ENCODE data around the gene PLXNA1.

PLXNA1 gene

DNA sequence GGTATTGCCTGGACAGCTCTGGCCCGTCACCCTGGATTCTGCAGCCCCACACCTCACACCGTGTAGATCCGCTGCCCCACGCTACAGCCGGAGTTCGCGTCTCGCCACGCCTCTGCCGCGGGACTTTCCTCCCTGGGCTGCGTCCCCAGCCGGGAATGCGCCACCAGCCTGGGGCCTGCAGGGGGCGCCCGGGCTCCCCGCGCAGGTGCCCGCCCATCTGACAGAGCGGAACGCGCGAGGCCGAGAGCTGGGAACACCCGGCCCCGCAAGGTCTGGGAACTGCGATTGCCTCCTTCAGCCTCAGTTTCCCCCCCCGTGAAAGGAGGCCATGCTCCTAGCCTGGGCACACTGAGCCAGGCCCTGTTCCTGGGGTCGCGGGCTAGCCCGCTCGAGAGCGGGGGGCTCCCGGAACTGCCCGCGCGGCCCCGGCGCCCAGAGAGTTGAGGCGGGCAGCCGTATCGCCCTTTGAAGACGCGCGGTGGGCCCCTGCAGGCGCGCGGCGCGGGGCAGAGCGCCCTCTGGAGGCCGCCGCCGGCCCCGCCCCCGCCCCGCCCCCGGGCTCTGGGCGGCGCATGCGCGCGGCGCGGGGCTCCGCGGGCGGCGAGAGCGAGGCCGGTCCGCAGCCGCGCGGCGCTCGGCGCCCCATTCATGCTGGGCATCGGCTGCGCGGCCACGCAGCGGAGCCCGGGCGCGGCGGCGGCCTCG lies at the start of gene PLXNA1 (continued):
- no peak for TF ChIP-seq ZNF302 (tag by site-specific recombination; IDR thresholded peaks at IDR 0.05; ENCODE audit: low read depth)
- TF ChIP-seq, protein P1, sequence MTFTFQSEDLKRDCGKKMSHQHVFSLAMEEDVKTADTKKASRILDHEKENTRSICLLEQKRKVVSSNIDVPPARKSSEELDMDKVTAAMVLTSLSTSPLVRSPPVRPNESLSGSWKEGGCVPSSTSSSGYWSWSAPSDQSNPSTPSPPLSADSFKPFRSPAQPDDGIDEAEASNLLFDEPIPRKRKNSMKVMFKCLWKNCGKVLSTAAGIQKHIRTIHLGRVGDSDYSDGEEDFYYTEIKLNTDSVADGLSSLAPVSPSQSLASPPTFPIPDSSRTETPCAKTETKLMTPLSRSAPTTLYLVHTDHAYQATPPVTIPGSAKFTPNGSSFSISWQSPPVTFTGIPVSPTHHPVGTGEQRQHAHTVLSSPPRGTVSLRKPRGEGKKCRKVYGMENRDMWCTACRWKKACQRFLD (tag by site-specific recombination; IDR thresholded peaks at IDR 0.05) = no peak
- TF ChIP-seq, protein P2, sequence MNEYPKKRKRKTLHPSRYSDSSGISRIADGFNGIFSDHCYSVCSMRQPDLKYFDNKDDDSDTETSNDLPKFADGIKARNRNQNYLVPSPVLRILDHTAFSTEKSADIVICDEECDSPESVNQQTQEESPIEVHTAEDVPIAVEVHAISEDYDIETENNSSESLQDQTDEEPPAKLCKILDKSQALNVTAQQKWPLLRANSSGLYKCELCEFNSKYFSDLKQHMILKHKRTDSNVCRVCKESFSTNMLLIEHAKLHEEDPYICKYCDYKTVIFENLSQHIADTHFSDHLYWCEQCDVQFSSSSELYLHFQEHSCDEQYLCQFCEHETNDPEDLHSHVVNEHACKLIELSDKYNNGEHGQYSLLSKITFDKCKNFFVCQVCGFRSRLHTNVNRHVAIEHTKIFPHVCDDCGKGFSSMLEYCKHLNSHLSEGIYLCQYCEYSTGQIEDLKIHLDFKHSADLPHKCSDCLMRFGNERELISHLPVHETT (tag by site-specific recombination; IDR thresholded peaks at IDR 0.05) = peak; percentile 44; the same call in 1 of the 2 replicates
- TF ChIP-seq, protein P3, sequence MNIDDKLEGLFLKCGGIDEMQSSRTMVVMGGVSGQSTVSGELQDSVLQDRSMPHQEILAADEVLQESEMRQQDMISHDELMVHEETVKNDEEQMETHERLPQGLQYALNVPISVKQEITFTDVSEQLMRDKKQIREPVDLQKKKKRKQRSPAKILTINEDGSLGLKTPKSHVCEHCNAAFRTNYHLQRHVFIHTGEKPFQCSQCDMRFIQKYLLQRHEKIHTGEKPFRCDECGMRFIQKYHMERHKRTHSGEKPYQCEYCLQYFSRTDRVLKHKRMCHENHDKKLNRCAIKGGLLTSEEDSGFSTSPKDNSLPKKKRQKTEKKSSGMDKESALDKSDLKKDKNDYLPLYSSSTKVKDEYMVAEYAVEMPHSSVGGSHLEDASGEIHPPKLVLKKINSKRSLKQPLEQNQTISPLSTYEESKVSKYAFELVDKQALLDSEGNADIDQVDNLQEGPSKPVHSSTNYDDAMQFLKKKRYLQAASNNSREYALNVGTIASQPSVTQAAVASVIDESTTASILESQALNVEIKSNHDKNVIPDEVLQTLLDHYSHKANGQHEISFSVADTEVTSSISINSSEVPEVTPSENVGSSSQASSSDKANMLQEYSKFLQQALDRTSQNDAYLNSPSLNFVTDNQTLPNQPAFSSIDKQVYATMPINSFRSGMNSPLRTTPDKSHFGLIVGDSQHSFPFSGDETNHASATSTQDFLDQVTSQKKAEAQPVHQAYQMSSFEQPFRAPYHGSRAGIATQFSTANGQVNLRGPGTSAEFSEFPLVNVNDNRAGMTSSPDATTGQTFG (tag by site-specific recombination; IDR thresholded peaks at IDR 0.05; ENCODE audit: borderline replicate concordance) = no peak
- no peak for TF ChIP-seq ZNF548 (tag by site-specific recombination; IDR thresholded peaks at IDR 0.05)
- TF ChIP-seq YY1 (tag by site-specific recombination; IDR thresholded peaks at IDR 0.05) = peak; percentile 54; the same call in 1 of the 2 replicates
- TF ChIP-seq, protein P4, sequence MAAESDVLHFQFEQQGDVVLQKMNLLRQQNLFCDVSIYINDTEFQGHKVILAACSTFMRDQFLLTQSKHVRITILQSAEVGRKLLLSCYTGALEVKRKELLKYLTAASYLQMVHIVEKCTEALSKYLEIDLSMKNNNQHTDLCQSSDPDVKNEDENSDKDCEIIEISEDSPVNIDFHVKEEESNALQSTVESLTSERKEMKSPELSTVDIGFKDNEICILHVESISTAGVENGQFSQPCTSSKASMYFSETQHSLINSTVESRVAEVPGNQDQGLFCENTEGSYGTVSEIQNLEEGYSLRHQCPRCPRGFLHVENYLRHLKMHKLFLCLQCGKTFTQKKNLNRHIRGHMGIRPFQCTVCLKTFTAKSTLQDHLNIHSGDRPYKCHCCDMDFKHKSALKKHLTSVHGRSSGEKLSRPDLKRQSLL (tag by site-specific recombination; IDR thresholded peaks at IDR 0.05) = 0 out of 2 replicates have a peak, but pooled peaks have one; percentile 40
- TF ChIP-seq ZNF560 (tag by site-specific recombination; IDR thresholded peaks at IDR 0.05; ENCODE audit: borderline replicate concordance) = no peak
- no peak for TF ChIP-seq ZNF350 (tag by site-specific recombination; IDR thresholded peaks at IDR 0.05)
- TF ChIP-seq ZNF555 (tag by site-specific recombination; conservative IDR thresholded peaks at IDR 0.05) = no peak
- peak; percentile 62; the same call in 1 of the 2 replicates for TF ChIP-seq TCF7L2 (IDR thresholded peaks at IDR 0.05; ENCODE audit: borderline replicate concordance, low read depth, low read length)
- TF ChIP-seq, protein P5, sequence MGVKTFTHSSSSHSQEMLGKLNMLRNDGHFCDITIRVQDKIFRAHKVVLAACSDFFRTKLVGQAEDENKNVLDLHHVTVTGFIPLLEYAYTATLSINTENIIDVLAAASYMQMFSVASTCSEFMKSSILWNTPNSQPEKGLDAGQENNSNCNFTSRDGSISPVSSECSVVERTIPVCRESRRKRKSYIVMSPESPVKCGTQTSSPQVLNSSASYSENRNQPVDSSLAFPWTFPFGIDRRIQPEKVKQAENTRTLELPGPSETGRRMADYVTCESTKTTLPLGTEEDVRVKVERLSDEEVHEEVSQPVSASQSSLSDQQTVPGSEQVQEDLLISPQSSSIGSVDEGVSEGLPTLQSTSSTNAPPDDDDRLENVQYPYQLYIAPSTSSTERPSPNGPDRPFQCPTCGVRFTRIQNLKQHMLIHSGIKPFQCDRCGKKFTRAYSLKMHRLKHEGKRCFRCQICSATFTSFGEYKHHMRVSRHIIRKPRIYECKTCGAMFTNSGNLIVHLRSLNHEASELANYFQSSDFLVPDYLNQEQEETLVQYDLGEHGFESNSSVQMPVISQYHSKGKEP (tag by site-specific recombination; IDR thresholded peaks at IDR 0.05) = no peak
- TF ChIP-seq, protein P6, sequence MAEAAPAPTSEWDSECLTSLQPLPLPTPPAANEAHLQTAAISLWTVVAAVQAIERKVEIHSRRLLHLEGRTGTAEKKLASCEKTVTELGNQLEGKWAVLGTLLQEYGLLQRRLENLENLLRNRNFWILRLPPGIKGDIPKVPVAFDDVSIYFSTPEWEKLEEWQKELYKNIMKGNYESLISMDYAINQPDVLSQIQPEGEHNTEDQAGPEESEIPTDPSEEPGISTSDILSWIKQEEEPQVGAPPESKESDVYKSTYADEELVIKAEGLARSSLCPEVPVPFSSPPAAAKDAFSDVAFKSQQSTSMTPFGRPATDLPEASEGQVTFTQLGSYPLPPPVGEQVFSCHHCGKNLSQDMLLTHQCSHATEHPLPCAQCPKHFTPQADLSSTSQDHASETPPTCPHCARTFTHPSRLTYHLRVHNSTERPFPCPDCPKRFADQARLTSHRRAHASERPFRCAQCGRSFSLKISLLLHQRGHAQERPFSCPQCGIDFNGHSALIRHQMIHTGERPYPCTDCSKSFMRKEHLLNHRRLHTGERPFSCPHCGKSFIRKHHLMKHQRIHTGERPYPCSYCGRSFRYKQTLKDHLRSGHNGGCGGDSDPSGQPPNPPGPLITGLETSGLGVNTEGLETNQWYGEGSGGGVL (tag by site-specific recombination; IDR thresholded peaks at IDR 0.05) = no peak
- no peak for TF ChIP-seq ZNF571 (tag by site-specific recombination; IDR thresholded peaks at IDR 0.05)
- peak; percentile 22; the same call in 1 of the 2 replicates for TF ChIP-seq SCRT2 (tag by site-specific recombination; IDR thresholded peaks at IDR 0.05)
- TF ChIP-seq, protein P7, sequence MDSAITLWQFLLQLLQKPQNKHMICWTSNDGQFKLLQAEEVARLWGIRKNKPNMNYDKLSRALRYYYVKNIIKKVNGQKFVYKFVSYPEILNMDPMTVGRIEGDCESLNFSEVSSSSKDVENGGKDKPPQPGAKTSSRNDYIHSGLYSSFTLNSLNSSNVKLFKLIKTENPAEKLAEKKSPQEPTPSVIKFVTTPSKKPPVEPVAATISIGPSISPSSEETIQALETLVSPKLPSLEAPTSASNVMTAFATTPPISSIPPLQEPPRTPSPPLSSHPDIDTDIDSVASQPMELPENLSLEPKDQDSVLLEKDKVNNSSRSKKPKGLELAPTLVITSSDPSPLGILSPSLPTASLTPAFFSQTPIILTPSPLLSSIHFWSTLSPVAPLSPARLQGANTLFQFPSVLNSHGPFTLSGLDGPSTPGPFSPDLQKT (IDR thresholded peaks at IDR 0.05; ENCODE audit: borderline replicate concordance, low read depth, low read length) = no peak
- TF ChIP-seq, protein P8, sequence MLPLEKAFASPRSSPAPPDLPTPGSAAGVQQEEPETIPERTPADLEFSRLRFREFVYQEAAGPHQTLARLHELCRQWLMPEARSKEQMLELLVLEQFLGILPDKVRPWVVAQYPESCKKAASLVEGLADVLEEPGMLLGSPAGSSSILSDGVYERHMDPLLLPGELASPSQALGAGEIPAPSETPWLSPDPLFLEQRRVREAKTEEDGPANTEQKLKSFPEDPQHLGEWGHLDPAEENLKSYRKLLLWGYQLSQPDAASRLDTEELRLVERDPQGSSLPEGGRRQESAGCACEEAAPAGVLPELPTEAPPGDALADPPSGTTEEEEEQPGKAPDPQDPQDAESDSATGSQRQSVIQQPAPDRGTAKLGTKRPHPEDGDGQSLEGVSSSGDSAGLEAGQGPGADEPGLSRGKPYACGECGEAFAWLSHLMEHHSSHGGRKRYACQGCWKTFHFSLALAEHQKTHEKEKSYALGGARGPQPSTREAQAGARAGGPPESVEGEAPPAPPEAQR (tag by site-specific recombination; IDR thresholded peaks at IDR 0.05) = no peak
- peak; percentile 93 for TF ChIP-seq GLIS2 (tag by site-specific recombination; IDR thresholded peaks at IDR 0.05)
- TF ChIP-seq ZNF530 (tag by site-specific recombination; IDR thresholded peaks at IDR 0.05; ENCODE audit: low read depth) = no peak
- TF ChIP-seq, protein P9, sequence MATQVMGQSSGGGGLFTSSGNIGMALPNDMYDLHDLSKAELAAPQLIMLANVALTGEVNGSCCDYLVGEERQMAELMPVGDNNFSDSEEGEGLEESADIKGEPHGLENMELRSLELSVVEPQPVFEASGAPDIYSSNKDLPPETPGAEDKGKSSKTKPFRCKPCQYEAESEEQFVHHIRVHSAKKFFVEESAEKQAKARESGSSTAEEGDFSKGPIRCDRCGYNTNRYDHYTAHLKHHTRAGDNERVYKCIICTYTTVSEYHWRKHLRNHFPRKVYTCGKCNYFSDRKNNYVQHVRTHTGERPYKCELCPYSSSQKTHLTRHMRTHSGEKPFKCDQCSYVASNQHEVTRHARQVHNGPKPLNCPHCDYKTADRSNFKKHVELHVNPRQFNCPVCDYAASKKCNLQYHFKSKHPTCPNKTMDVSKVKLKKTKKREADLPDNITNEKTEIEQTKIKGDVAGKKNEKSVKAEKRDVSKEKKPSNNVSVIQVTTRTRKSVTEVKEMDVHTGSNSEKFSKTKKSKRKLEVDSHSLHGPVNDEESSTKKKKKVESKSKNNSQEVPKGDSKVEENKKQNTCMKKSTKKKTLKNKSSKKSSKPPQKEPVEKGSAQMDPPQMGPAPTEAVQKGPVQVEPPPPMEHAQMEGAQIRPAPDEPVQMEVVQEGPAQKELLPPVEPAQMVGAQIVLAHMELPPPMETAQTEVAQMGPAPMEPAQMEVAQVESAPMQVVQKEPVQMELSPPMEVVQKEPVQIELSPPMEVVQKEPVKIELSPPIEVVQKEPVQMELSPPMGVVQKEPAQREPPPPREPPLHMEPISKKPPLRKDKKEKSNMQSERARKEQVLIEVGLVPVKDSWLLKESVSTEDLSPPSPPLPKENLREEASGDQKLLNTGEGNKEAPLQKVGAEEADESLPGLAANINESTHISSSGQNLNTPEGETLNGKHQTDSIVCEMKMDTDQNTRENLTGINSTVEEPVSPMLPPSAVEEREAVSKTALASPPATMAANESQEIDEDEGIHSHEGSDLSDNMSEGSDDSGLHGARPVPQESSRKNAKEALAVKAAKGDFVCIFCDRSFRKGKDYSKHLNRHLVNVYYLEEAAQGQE (tag by site-specific recombination; IDR thresholded peaks at IDR 0.05) = no peak
- no peak for TF ChIP-seq ZNF664 (tag by site-specific recombination; IDR thresholded peaks at IDR 0.05)
- no peak for TF ChIP-seq ZNF510 (tag by site-specific recombination; IDR thresholded peaks at IDR 0.05; ENCODE audit: insufficient replicate concordance)

Data from HEK293 (cell line).